Mesenchymal stem cell (in vitro differentiated cells and primary cell): ENCODE data around the gene ZFR.
A peak's percentile ranks its signal among the peaks of the same experiment; 100 is the strongest.
"Not testable (repeated sequence)": the region's sequence is repeated elsewhere in the genome, so short reads cannot be mapped to it uniquely, and the experiment has no call there.

Source experiments
- DNase-seq: peaks from one replicate; pipeline ENCODE4 v3.0.0-alpha.2; 2013
- H2AFZ ChIP-seq: one replicate; pipeline ENCODE4 v1.6.1; 2013; ENCODE audit warnings: low read depth, mild to moderate bottlenecking, control low read depth, inconsistent platforms, low read length, moderate library complexity
- H2AK5ac ChIP-seq: 2 replicates; pipeline ENCODE4 v1.6.1; 2013; ENCODE audit warnings: low read length, moderate library complexity, mild to moderate bottlenecking, inconsistent platforms; ENCODE audit not compliant: severe bottlenecking
- H2BK120ac ChIP-seq: one replicate; pipeline ENCODE4 v1.6.1; 2013; ENCODE audit warnings: low read depth, mild to moderate bottlenecking, inconsistent platforms, low read length, moderate library complexity
- H2BK12ac ChIP-seq, 2 experiments: one replicate each; pipeline ENCODE4 v1.6.1; 2013; ENCODE audit warnings: inconsistent platforms in 2 of 2, low read length in 2 of 2, mild to moderate bottlenecking in 2 of 2, moderate library complexity in 2 of 2, control low read depth in 1 of 2
- H2BK15ac ChIP-seq: one replicate; pipeline ENCODE4 v1.6.1; 2013; ENCODE audit warnings: mild to moderate bottlenecking, low read depth, inconsistent platforms; ENCODE audit not compliant: poor library complexity, severe bottlenecking
- H2BK5ac ChIP-seq: 2 replicates; pipeline ENCODE4 v1.6.1; 2013; ENCODE audit warnings: low read depth, mild to moderate bottlenecking, low read length, control low read depth, inconsistent platforms; ENCODE audit not compliant: poor library complexity, severe bottlenecking
- H3K14ac ChIP-seq, 2 experiments: one replicate each; pipeline ENCODE4 v1.6.1; 2013; ENCODE audit warnings: inconsistent platforms in 2 of 2, low read length in 2 of 2, control low read depth in 1 of 2, mild to moderate bottlenecking in 1 of 2, moderate library complexity in 1 of 2
- H3K18ac ChIP-seq, 2 experiments: one replicate each; pipeline ENCODE4 v1.6.1; 2013; ENCODE audit warnings: inconsistent platforms in 2 of 2, low read length in 2 of 2, control low read depth in 1 of 2, low read depth in 1 of 2, mild to moderate bottlenecking in 1 of 2
- H3K23ac ChIP-seq, 2 experiments: one replicate each; pipeline ENCODE4 v1.6.1; 2013; ENCODE audit warnings: inconsistent platforms in 2 of 2, low read length in 2 of 2, mild to moderate bottlenecking in 2 of 2, moderate library complexity in 2 of 2, control low read depth in 1 of 2
- H3K27ac ChIP-seq: 2 replicates; pipeline ENCODE4 v1.5.1; 2013; ENCODE audit warnings: mild to moderate bottlenecking, moderate library complexity, low read length, control low read depth, inconsistent platforms; ENCODE audit not compliant: poor library complexity, severe bottlenecking
- H3K27me3 ChIP-seq, 2 experiments: 2 replicates each; pipeline versions ENCODE4 v1.6.1 to v1.7.0; 2013; ENCODE audit warnings: low read length in 2 of 2, mild to moderate bottlenecking in 2 of 2, moderate library complexity in 2 of 2, control low read depth in 1 of 2, inconsistent platforms in 1 of 2; ENCODE audit not compliant: control insufficient read depth in 1 of 2, insufficient read depth in 1 of 2
- H3K36me3 ChIP-seq, 2 experiments: 2 replicates each; pipeline versions ENCODE4 v1.6.1 to v1.7.0; 2013; ENCODE audit warnings: low read length in 2 of 2, control low read depth in 1 of 2, inconsistent platforms in 1 of 2, low read depth in 1 of 2, mild to moderate bottlenecking in 1 of 2; ENCODE audit not compliant: insufficient read depth in 2 of 2, control insufficient read depth in 1 of 2
- H3K4ac ChIP-seq, 2 experiments: one replicate each; pipeline ENCODE4 v1.6.1; 2013; ENCODE audit warnings: inconsistent platforms in 2 of 2, low read length in 2 of 2, mild to moderate bottlenecking in 2 of 2, moderate library complexity in 2 of 2, control low read depth in 1 of 2, low read depth in 1 of 2
- H3K4me1 ChIP-seq: 2 replicates; pipeline ENCODE4 v1.6.1; 2013; ENCODE audit warnings: low read depth, low read length, control low read depth; ENCODE audit not compliant: control insufficient read depth, insufficient read depth
- H3K4me2 ChIP-seq: 2 replicates; pipeline ENCODE4 v1.6.1; 2013; ENCODE audit warnings: low read length, mild to moderate bottlenecking, inconsistent platforms; ENCODE audit not compliant: poor library complexity, severe bottlenecking
- H3K4me3 ChIP-seq, 2 experiments: 2 replicates each; pipeline versions ENCODE4 v1.5.1 to v1.7.0; 2013; ENCODE audit warnings: low read length in 2 of 2, mild to moderate bottlenecking in 2 of 2, control low read depth in 1 of 2, low read depth in 1 of 2; ENCODE audit not compliant: insufficient read depth in 1 of 2
- H3K79me1 ChIP-seq: replicated peaks from 2 replicates; pipeline ENCODE4 v1.6.1; 2013; ENCODE audit warnings: mild to moderate bottlenecking, control low read depth, low read length, inconsistent platforms; ENCODE audit not compliant: poor library complexity, severe bottlenecking
- H3K9ac ChIP-seq: 2 replicates; pipeline ENCODE4 v1.7.0; 2013; ENCODE audit warnings: mild to moderate bottlenecking, low read length, moderate library complexity
- H3K9me3 ChIP-seq: 2 replicates; pipeline ENCODE4 v1.7.0; 2013; ENCODE audit warnings: mild to moderate bottlenecking, low read length; ENCODE audit not compliant: control insufficient read depth
- H4K8ac ChIP-seq: one replicate; pipeline ENCODE4 v1.6.1; 2013; ENCODE audit warnings: inconsistent platforms, mild to moderate bottlenecking, low read length, moderate library complexity
- H4K91ac ChIP-seq: one replicate; pipeline ENCODE4 v1.6.1; 2013; ENCODE audit warnings: mild to moderate bottlenecking, low read length, inconsistent platforms
- WGBS: methylation state at CpG from one replicate; pipeline ENCODE4 v1.1.7; 2013; ENCODE audit warnings: mixed read lengths; 5-methylcytosine and 5-hydroxymethylcytosine counted together

Gene ZFR

DNA sequence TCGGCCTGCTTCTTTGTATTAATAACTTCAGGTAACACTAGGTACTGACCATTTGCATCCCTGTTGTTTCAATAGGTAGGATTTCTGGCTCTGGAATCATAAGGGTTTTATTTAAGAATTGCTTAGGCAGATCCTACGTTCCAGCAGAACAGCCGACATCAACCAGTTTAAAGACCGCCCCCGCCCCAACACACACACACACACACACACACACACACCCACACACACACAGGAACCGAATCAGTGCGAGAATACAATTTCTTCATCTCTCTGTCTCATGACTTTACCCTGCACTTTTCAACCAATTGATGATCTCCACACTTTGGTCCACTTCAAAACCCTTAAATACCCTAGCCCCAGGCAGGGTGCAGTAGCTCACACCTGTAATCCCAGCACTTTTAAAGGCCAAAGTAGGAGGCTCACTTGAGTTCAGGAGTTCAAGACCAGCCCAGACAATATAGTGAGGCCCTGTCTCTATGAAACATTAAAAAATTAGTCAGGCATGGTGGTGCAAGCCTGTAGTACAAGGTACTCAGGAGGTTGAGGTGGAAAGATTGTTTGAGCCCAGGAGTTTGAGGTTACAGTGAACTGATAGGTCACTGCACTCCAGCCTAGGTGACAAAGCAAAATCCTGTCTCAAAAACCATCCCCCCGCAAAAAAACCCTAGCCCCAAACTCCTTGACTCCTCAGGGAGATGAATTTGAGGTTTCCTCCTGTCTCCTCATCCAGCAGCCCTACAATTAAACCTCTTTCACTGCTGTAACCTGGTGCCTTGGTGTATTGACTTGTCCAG is 129.1 kb downstream of the ZFR start:
- H3K4me3 ChIP-seq = no peak overlapping the region
- H2AK5ac ChIP-seq = no peak overlapping the region
- no peaks in the 10 kb centered on the region for H3K79me1 ChIP-seq
- H3K36me3 ChIP-seq = no peaks in the 10 kb centered on the region
- DNase-seq = no peak
- H2BK120ac ChIP-seq = no peak overlapping the region
- H3K23ac ChIP-seq = no peak overlapping the region
- H2BK5ac ChIP-seq = no peak overlapping the region
- no peak overlapping the region for H2BK12ac ChIP-seq
- WGBS = 90% methylated on average over 7 of the region's 8 CpGs
- H4K8ac ChIP-seq = no peak overlapping the region
- no peak overlapping the region for H3K18ac ChIP-seq
- no peak overlapping the region for H4K91ac ChIP-seq
- H3K14ac ChIP-seq = no peak overlapping the region
- H3K27ac ChIP-seq = no peak overlapping the region
- no peak overlapping the region for H3K4me2 ChIP-seq
- H3K4me1 ChIP-seq = peaks cover 8% of the 10 kb centered on the region
- H3K27me3 ChIP-seq = peaks cover 0 to 2% of the 10 kb centered on the region in 2 experiments
- no peak overlapping the region for H2AFZ ChIP-seq
- no peak overlapping the region for H3K9ac ChIP-seq
- H2BK15ac ChIP-seq = no peak overlapping the region
- H3K9me3 ChIP-seq = no peaks in the 10 kb centered on the region
- H3K4ac ChIP-seq = no peak overlapping the region

DNA sequence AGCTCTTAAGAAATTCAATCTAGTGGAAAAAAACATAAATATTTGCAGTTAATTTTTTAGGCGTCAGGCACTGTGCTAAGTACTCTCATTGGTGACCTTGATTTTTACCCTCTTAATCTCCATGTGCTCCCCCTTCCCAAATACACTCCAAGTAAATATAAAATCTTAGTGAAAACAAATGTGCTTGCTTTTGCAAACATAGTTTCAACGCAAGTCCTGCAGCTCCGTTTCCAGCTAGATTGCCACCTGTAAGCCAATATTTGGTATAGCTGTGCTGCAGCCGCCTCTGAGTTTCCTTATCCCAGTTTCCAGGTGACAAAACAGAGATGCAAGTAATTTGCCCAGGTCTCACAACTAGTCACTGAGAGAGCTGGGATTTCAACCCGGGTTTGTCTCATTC is 129.9 kb downstream of the ZFR start:
- Histone ChIP-seq H3K36me3 (no peaks in the 10 kb centered on the region), H3K79me1 (no peaks in the 10 kb centered on the region), H2BK12ac (no peak overlapping the region), H2AK5ac (no peak overlapping the region), H3K9ac (no peak overlapping the region), H3K18ac (no peak overlapping the region), H4K91ac (no peak overlapping the region), H4K8ac (no peak overlapping the region), H3K4me1 (peaks cover 8% of the 10 kb centered on the region), H3K4ac (no peak overlapping the region), H3K14ac (no peak overlapping the region), H2AFZ (no peak overlapping the region), H3K23ac (no peak overlapping the region), H2BK5ac (no peak overlapping the region), H3K4me2 (no peak overlapping the region), H2BK15ac (no peak overlapping the region), H3K9me3 (no peaks in the 10 kb centered on the region), H3K27ac (no peak overlapping the region), H3K4me3 (no peak overlapping the region), H3K27me3 (peaks cover 0 to 2% of the 10 kb centered on the region in 2 experiments), H2BK120ac (no peak overlapping the region)
- 100% methylated on average over 4 of the region's 5 CpGs for whole genome bisulfite sequencing
- DNase-seq = no peak

DNA sequence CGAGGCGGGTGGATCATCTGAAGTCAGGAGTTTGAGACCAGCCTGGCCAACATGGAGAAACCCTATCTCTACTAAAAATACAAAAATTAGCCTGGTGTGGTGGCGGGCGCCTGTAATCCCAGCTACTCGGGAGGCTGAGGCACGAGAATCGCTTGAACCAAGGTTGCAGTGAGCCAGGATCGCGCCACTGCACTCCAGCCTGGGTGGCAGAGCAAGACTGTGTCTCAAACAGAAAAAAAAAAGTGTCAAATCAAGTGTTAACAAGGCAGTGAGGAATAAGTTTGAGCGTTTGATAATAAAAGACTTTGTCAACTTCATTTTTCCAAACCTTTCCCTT is 130.4 kb downstream of the ZFR start:
- H2AK5ac ChIP-seq, H3K79me1 ChIP-seq, H3K4me1 ChIP-seq, DNase-seq, H3K27ac ChIP-seq, H2BK120ac ChIP-seq, H2BK12ac ChIP-seq, H2BK15ac ChIP-seq, H4K91ac ChIP-seq, H2AFZ ChIP-seq, H3K27me3 ChIP-seq, H3K4ac ChIP-seq, H3K14ac ChIP-seq, H3K4me3 ChIP-seq, H4K8ac ChIP-seq, H3K4me2 ChIP-seq, H3K18ac ChIP-seq, H3K9me3 ChIP-seq, H3K36me3 ChIP-seq, H2BK5ac ChIP-seq, H3K23ac ChIP-seq, H3K9ac ChIP-seq: not testable (repeated sequence)
- 89% methylated on average over 10 of the region's 10 CpGs for WGBS

DNA sequence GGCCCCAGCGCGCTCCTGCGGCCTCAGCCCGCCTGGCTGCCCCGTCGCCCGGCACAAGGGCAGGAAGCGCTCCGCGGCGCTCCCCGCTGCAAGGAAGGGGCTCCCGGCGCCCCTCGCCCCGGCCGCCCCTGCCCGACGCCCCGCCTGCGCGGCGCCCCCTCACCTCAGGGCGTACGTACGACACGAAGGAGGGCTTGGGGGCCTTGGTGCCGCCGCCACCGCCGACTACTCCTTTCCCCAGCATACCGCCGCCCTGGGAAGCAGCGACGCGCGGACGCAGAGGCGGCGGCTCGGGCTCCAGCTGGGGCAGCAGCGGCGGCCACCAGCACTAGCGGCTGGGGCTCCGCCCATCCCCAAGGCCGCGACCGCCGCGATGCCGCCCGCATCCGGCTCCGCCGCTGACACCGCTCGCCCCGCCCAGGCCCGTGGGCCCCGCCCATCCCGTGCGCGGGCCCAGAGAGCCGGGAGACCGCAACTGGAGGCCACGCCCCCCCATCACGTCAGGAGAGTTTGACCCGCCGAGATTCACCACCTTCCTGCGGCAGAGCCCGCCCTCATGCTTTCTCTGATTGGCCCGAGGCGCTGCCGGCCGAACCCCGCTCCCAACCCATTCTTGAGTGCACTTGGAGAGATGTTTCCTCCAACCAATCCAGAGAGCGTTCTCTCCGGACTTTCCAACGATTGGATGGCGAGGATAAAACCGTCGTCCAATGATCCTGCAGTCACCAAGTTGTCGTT is 131.8 kb downstream of the ZFR start, which contains the start of gene MTMR12:
TSS of gene MTMR12 (minus strand) at position 345 of the 738 bp plus-strand sequence. CDS start at position 244, 101 bp downstream.
- no peaks in the 10 kb centered on the region for H3K9me3 ChIP-seq
- peak within 1 kb of the TSS; percentile 73 for H2BK15ac ChIP-seq
- under 1% methylated on average over 81 of the region's 83 CpGs for WGBS
- DNase-seq = peak; percentile 99
- H2BK120ac ChIP-seq = peak within 1 kb of the TSS; percentile 89
- peak within 1 kb of the TSS; percentile 68 for H3K4me2 ChIP-seq
- H3K27ac ChIP-seq = peak within 1 kb of the TSS; percentile 67
- H4K8ac ChIP-seq = peak within 1 kb of the TSS; percentile 92
- peak within 1 kb of the TSS; percentile 92 to 94 for H3K18ac ChIP-seq
- peak within 1 kb of the TSS; percentile 75 for H2AFZ ChIP-seq
- H3K27me3 ChIP-seq = no peaks in the 10 kb centered on the region
- H2AK5ac ChIP-seq = no peak within 1 kb of the TSS
- peak within 1 kb of the TSS in 1 of 2 experiments; percentile 93 for H3K14ac ChIP-seq
- H3K4ac ChIP-seq = peak within 1 kb of the TSS; percentile 40 to 94
- no peaks in the 10 kb centered on the region for H3K79me1 ChIP-seq
- H2BK5ac ChIP-seq = peak within 1 kb of the TSS; percentile 4
- peak within 1 kb of the TSS in 1 of 2 experiments; percentile 96 for H3K23ac ChIP-seq
- H3K4me1 ChIP-seq = peaks cover 8% of the 10 kb centered on the region
- H3K9ac ChIP-seq = peak within 1 kb of the TSS; percentile 85
- peak within 1 kb of the TSS; percentile 64 for H4K91ac ChIP-seq
- H3K4me3 ChIP-seq = peak within 1 kb of the TSS; percentile 88
- peak within 1 kb of the TSS in 1 of 2 experiments; percentile 45 for H2BK12ac ChIP-seq
- no peaks in the 10 kb centered on the region for H3K36me3 ChIP-seq
